Uterus (tissue), 2 donors: ENCODE measurements around the gene IQCH.

ENCODE experiments used
- POLR2A ChIP-seq, 2 donors: fragments of 450-650 bp; IDR thresholded peaks; one replicate each; pipeline ENCODE4 v1.6.1; 2016; ENCODE audit warnings: antibody characterized with exemption in 2 of 2, mild to moderate bottlenecking in 1 of 2, moderate library complexity in 1 of 2
- TF ChIP-seq, protein P1 (sequence below), 4 experiments: fragments of 200-600 bp in 2 of 4; fragments of 450-650 bp in 2 of 4; sonication (generic) in 2 of 4; IDR thresholded peaks; one replicate each; pipeline ENCODE4 v1.5.1; 2016 to 2019; ENCODE audit warnings: antibody characterized with exemption in 4 of 4, mild to moderate bottlenecking in 2 of 4, moderate library complexity in 1 of 4

DNA sequence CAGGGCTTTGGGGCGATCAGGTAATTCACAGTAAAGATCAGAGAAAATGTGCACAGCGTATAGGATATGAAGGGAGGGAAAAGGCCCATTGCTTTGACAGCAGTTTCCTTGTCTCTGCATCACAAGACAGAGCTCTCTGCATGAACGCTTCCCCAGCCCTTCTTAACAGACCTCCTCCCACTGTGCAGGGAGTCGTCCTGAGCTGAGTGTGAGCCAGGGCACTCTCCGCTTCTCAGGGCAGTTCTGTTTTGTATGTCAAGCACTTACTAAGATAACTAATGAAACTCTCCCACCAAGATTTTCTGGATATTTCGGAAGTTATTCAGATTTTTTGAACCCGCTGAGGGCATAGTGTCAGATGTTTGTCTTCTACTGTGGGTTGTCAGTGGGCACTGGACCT, 160.6 kb downstream of the IQCH start:
- TF ChIP-seq, protein P1, sequence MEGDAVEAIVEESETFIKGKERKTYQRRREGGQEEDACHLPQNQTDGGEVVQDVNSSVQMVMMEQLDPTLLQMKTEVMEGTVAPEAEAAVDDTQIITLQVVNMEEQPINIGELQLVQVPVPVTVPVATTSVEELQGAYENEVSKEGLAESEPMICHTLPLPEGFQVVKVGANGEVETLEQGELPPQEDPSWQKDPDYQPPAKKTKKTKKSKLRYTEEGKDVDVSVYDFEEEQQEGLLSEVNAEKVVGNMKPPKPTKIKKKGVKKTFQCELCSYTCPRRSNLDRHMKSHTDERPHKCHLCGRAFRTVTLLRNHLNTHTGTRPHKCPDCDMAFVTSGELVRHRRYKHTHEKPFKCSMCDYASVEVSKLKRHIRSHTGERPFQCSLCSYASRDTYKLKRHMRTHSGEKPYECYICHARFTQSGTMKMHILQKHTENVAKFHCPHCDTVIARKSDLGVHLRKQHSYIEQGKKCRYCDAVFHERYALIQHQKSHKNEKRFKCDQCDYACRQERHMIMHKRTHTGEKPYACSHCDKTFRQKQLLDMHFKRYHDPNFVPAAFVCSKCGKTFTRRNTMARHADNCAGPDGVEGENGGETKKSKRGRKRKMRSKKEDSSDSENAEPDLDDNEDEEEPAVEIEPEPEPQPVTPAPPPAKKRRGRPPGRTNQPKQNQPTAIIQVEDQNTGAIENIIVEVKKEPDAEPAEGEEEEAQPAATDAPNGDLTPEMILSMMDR (IDR thresholded peaks at IDR 0.05), result no peak
- no peak for TF ChIP-seq POLR2A (IDR thresholded peaks at IDR 0.05)
